ENCODE data around the gene CREB3.

GRCh38 chr9:35729101-35729500 is 3.4 kb upstream of the CREB3 start:
- TF ChIP-seq POLR2AphosphoS5 (IDR thresholded peaks at IDR 0.05) (no peak), POLR2A (IDR thresholded peaks at IDR 0.05) (no peak)
- TF ChIP-seq, protein P1, sequence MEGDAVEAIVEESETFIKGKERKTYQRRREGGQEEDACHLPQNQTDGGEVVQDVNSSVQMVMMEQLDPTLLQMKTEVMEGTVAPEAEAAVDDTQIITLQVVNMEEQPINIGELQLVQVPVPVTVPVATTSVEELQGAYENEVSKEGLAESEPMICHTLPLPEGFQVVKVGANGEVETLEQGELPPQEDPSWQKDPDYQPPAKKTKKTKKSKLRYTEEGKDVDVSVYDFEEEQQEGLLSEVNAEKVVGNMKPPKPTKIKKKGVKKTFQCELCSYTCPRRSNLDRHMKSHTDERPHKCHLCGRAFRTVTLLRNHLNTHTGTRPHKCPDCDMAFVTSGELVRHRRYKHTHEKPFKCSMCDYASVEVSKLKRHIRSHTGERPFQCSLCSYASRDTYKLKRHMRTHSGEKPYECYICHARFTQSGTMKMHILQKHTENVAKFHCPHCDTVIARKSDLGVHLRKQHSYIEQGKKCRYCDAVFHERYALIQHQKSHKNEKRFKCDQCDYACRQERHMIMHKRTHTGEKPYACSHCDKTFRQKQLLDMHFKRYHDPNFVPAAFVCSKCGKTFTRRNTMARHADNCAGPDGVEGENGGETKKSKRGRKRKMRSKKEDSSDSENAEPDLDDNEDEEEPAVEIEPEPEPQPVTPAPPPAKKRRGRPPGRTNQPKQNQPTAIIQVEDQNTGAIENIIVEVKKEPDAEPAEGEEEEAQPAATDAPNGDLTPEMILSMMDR (IDR thresholded peaks at IDR 0.05): no peak

Data from upper lobe of left lung (tissue), 4 donors.